GM12865 (cell line): ENCODE measurements around the gene DLG4.
A peak's percentile ranks its signal among the peaks of the same experiment; 100 is the strongest.

Experiments used
- DNase-seq: peaks from one replicate; pipeline ENCODE4 v3.0.0; 2010; ENCODE audit warnings: low read depth
- H3K4me3 ChIP-seq: 2 replicates; pipeline ENCODE4 v1.5.1; 2011; ENCODE audit warnings: mild to moderate bottlenecking, low read depth, low read length, control low read depth
- CTCF ChIP-seq: IDR thresholded peaks from 2 replicates; pipeline ENCODE4 v1.5.1; 2011; ENCODE audit warnings: low read length, control low read depth, low read depth, inconsistent platforms; ENCODE audit not compliant: insufficient read depth; ENCODE audit errors: missing control alignments

The DLG4 gene

GRCh38 chr17:7156342-7156940 lies 63.2 kb downstream of the DLG4 start:
- DNase-seq: no peak
- no peak for TF ChIP-seq CTCF
- H3K4me3 ChIP-seq: no peak overlapping the region

GRCh38 chr17:7147772-7148171 lies 71.9 kb downstream of the DLG4 start:
- peak; percentile 53 for DNase-seq
- no peak for TF ChIP-seq CTCF
- H3K4me3 ChIP-seq: no peak overlapping the region

GRCh38 chr17:7146115-7146514 lies 73.5 kb downstream of the DLG4 start:
- no peak for TF ChIP-seq CTCF
- no peak for DNase-seq
- H3K4me3 ChIP-seq: no peak overlapping the region

- no peak for TF ChIP-seq CTCF
- DNase-seq: no peak
- no peak overlapping the region for H3K4me3 ChIP-seq
Measured at GRCh38 chr17:7144213-7144612, 75.4 kb downstream of the DLG4 start.

- H3K4me3 ChIP-seq: no peak overlapping the region
- DNase-seq: no peak
- no peak for TF ChIP-seq CTCF
Measured at GRCh38 chr17:7141824-7142223, 77.8 kb downstream of the DLG4 start.

- no peak overlapping the region for H3K4me3 ChIP-seq
- TF ChIP-seq CTCF: no peak
- peak; percentile 21 for DNase-seq
Measured at GRCh38 chr17:7139400-7139799, 80.2 kb downstream of the DLG4 start.

- DNase-seq: no peak
- no peak overlapping the region for H3K4me3 ChIP-seq
- TF ChIP-seq CTCF: no peak
Measured at GRCh38 chr17:7138800-7139381, 80.7 kb downstream of the DLG4 start.
